AG04450 (cell line): ENCODE measurements around the gene DEFB114. TPM values are rescaled to one million over a fixed set of nuclear protein-coding genes. Genes with fewer than 3 reads are reported as not detected.

Experiments
- CTCF ChIA-PET: fragments of 300-600, 350-600 bp; formaldehyde crosslinking; extraction: SDS; loops from one replicate; lab custom pipeline; 2022; ENCODE audit warnings: antibody characterized with exemption, inconsistent platforms; lab: Charles Lee
- POLR2A ChIA-PET: fragments of 350-600 bp; formaldehyde crosslinking; extraction: SDS; loops from one replicate; lab custom pipeline; 2021; ENCODE audit warnings: antibody characterized with exemption, inconsistent platforms; lab: Yijun Ruan, JAX
- DNase-seq: peaks from one replicate; pipeline ENCODE4 v3.0.0-alpha.2; 2011; ENCODE audit warnings: low read depth, low spot score
- H3K27ac ChIP-seq: one replicate; pipeline ENCODE4 v1.5.1; 2012; ENCODE audit warnings: low read depth, low read length, control low read depth
- H3K27me3 ChIP-seq: one replicate; pipeline ENCODE4 v1.6.0; 2012; ENCODE audit warnings: low read length; ENCODE audit not compliant: control insufficient read depth, insufficient read depth
- H3K4me3 ChIP-seq: 2 replicates; pipeline ENCODE4 v1.5.1; 2011; ENCODE audit warnings: mild to moderate bottlenecking, low read depth, low read length, control low read depth
- H3K9me3 ChIP-seq: 2 replicates; pipeline ENCODE4 v1.5.1; 2012; ENCODE audit warnings: low read length; ENCODE audit not compliant: control insufficient read depth, insufficient read depth
- CTCF ChIP-seq: IDR thresholded peaks from 2 replicates; pipeline ENCODE4 v1.5.1; 2011; ENCODE audit warnings: low read depth, low read length, control low read depth, inconsistent platforms
- polyA plus RNA-seq: library from polyadenylated mRNA; depleted of rRNA; stranded (reverse); fragments of >200 nt; gene quantifications from 2 replicates; pipeline ENCODE4 v1.2.3, GENCODE V29; 2011; rRNA removed

DEFB114 gene
- polyA plus RNA-seq, 1 experiment = not detected

DNA sequence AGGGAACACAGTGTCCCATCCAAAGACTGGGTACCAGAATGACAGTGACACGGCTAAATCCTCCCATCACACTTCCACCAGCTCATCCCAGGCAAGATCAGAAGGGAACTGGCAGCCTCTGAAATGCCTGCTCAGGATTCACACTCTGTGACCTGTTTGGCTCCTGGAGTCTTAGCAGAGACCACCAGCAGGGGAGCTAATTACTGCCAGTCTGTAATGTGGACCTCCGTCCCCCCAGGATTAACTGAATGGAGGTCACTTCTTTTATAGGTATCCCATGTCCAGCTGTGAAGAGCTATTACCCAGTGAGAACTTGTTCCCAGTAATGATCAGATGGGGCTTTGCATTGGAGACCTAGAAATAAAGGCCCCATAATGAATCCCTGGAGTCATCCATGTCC lies 45.2 kb downstream of the DEFB114 start:
- ChIA-PET CTCF (no interaction called here), POLR2A (no interaction called here)
- TF ChIP-seq CTCF = no peak
- DNase-seq = no peak
- H3K4me3 ChIP-seq = no peak overlapping the region
- no peaks in the 10 kb centered on the region for H3K9me3 ChIP-seq
- H3K27ac ChIP-seq = no peak overlapping the region
- no peaks in the 10 kb centered on the region for H3K27me3 ChIP-seq

DNA sequence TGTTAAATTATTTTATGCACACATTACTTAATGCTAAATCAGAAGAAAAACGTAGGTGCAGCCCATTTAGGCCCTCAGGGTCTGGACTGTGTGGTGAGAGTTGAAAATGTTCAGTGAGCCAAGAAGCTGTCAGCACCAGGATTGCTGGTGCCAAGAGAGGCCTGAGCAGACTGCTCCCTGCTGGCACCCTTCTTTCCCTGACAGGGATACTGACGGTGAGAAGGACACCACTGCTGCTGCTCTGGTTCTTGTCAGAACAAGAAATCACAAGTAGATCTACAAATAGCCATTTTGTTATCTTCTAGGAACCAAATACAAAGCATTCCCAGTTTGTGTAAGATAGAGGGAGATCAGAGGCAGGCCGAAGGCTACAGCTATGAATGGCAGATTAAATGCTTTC lies 48.9 kb downstream of the DEFB114 start:
- ChIA-PET CTCF (interaction anchor here (1.2 kb wide), 1 partner anchor 308 kb away, joined by 3 read pairs; no protein-coding TSS in a partner anchor), POLR2A (no interaction called here)

GRCh38 chr6:49913636-49914375 lies 50.2 kb downstream of the DEFB114 start:
- Histone ChIP-seq H3K27ac (no peak overlapping the region), H3K27me3 (no peaks in the 10 kb centered on the region), H3K4me3 (no peak overlapping the region), H3K9me3 (no peaks in the 10 kb centered on the region)
- TF ChIP-seq CTCF = no peak
- CTCF ChIA-PET = interaction anchor here (1.2 kb wide), 1 partner anchor 307 kb away, joined by 3 read pairs; no protein-coding TSS in a partner anchor
- POLR2A ChIA-PET = no interaction called here
- no peak for DNase-seq

More for the DNA sequence above, 48.9 kb downstream of the DEFB114 start:
- Histone ChIP-seq H3K27ac (no peak overlapping the region), H3K9me3 (no peaks in the 10 kb centered on the region), H3K27me3 (no peaks in the 10 kb centered on the region), H3K4me3 (no peak overlapping the region)
- no peak for DNase-seq
- TF ChIP-seq CTCF = no peak

GRCh38 chr6:49912196-49912595 lies 51.8 kb downstream of the DEFB114 start:
- no peak for TF ChIP-seq CTCF
- no peak for DNase-seq
- Histone ChIP-seq H3K9me3 (no peaks in the 10 kb centered on the region), H3K27ac (no peak overlapping the region), H3K4me3 (no peak overlapping the region), H3K27me3 (no peaks in the 10 kb centered on the region)
- CTCF ChIA-PET = no interaction called here
- POLR2A ChIA-PET = interaction anchor here (0.5 kb wide), 1 partner anchor 13 kb away, joined by 3 read pairs; no protein-coding TSS in a partner anchor

DNA sequence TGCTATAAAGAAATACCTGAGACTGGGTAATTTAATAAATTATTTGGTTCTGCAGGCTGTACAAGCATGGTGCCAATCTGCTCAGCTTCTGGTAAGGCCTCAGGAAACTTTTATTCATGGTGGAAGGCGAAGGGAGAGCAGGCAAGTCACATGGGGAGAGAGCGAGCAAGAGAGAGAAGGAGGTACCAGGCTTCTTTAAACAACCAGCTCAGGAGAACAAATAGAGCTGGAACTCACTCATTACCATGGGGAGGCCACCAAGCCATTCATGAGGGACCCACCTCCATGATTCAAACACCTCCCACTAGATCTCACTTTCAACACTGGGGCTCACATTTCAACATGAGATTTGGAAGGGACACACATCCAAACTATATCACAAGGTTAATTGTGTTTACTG lies 52.7 kb downstream of the DEFB114 start:
- POLR2A ChIA-PET = no interaction called here
- Histone ChIP-seq H3K4me3 (no peak overlapping the region), H3K9me3 (no peaks in the 10 kb centered on the region), H3K27me3 (no peaks in the 10 kb centered on the region), H3K27ac (no peak overlapping the region)
- TF ChIP-seq CTCF = no peak
- DNase-seq = no peak
- CTCF ChIA-PET = no interaction called here

Other genes starting within 250 kb of the DEFB114 start
- not detected in 2 replicates for gene CRISP3, start 219.8 kb downstream of the DEFB114 start, polyA plus RNA-seq
- gene PGK2, start 176.9 kb downstream of the DEFB114 start, polyA plus RNA-seq = not detected in 2 replicates
- not detected in 2 replicates for gene CRISP1, start 97.6 kb downstream of the DEFB114 start, polyA plus RNA-seq
- gene DEFB113, start 5.5 kb upstream of the DEFB114 start, polyA plus RNA-seq = not detected in 2 replicates
- gene DEFB110, start 57.8 kb upstream of the DEFB114 start, polyA plus RNA-seq = not detected in 2 replicates
- gene DEFB112, start 85.8 kb upstream of the DEFB114 start, polyA plus RNA-seq = not detected in 2 replicates